CD14-positive monocyte (primary cell): ENCODE measurements around the gene THBS2. TPM values are rescaled to one million over a fixed set of nuclear protein-coding genes. Genes with fewer than 3 reads are reported as not detected.

Source experiments
- DNase-seq, 3 donors: peaks; one replicate each; pipeline ENCODE4 v3.0.0-alpha.2; 2011 to 2022
- H2AFZ ChIP-seq: 2 replicates; pipeline ENCODE4 v1.6.0; 2012; ENCODE audit warnings: mild to moderate bottlenecking, low read depth, low read length, inconsistent platforms; ENCODE audit not compliant: insufficient read depth, poor library complexity, severe bottlenecking
- H3K27ac ChIP-seq, 2 donors: 1 replicate in 1 of 2; 2 replicates in 1 of 2; pipeline ENCODE4 v1.5.1; 2012 to 2013; ENCODE audit warnings: low read length in 2 of 2, control low read depth in 1 of 2, inconsistent platforms in 1 of 2, low read depth in 1 of 2, mild to moderate bottlenecking in 1 of 2
- H3K27me3 ChIP-seq, 2 donors: one replicate each; pipeline versions ENCODE4 v1.6.0 to v1.6.1; 2011 to 2013; ENCODE audit warnings: low read length in 2 of 2; ENCODE audit not compliant: control insufficient read depth in 2 of 2, insufficient read depth in 2 of 2
- H3K36me3 ChIP-seq, 2 donors: replicated peaks in 1 of 2; 1 replicate in 1 of 2; 2 replicates in 1 of 2; pipeline versions ENCODE4 v1.5.1 to v1.6.1; 2012 to 2013; ENCODE audit warnings: low read length in 2 of 2, control low read depth in 1 of 2, inconsistent platforms in 1 of 2, mild to moderate bottlenecking in 1 of 2; ENCODE audit not compliant: insufficient read depth in 2 of 2, control insufficient read depth in 1 of 2
- H3K4me1 ChIP-seq, 2 donors: 1 replicate in 1 of 2; 2 replicates in 1 of 2; pipeline versions ENCODE4 v1.5.1 to v1.6.1; 2012 to 2013; ENCODE audit warnings: low read length in 2 of 2, control low read depth in 1 of 2, inconsistent platforms in 1 of 2, mild to moderate bottlenecking in 1 of 2, moderate library complexity in 1 of 2; ENCODE audit not compliant: insufficient read depth in 2 of 2, control insufficient read depth in 1 of 2
- H3K4me2 ChIP-seq: replicated peaks from 2 replicates; pipeline ENCODE3; 2012; ENCODE audit warnings: low read length, moderate library complexity, mild to moderate bottlenecking; ENCODE audit not compliant: poor library complexity, severe bottlenecking; ENCODE audit errors: extremely low read depth
- H3K4me3 ChIP-seq, 3 experiments: fragments of 200-600 bp in 1 of 3; sonication (generic) in 1 of 3; replicated peaks in 1 of 3; 1 replicate in 2 of 3; 2 replicates in 1 of 3; pipeline ENCODE4 v1.5.1; 2011 to 2013; ENCODE audit warnings: low read length in 3 of 3, mild to moderate bottlenecking in 3 of 3, control low read depth in 2 of 3, low read depth in 2 of 3, inconsistent platforms in 1 of 3, moderate library complexity in 1 of 3
- H3K79me2 ChIP-seq: 2 replicates; pipeline ENCODE4 v1.6.0; 2012; ENCODE audit warnings: mild to moderate bottlenecking, control low read depth, inconsistent platforms, low read length, moderate library complexity; ENCODE audit not compliant: insufficient read depth
- H3K9ac ChIP-seq: 2 replicates; pipeline ENCODE4 v1.6.0; 2017; ENCODE audit warnings: low read length, mild to moderate bottlenecking; ENCODE audit not compliant: insufficient read depth, poor library complexity, severe bottlenecking
- H3K9me3 ChIP-seq, 2 donors: replicated peaks in 1 of 2; 1 replicate in 1 of 2; 2 replicates in 1 of 2; pipeline versions ENCODE4 v1.5.1 to v1.6.1; 2012 to 2013; ENCODE audit warnings: low read length in 2 of 2, control low read depth in 1 of 2; ENCODE audit not compliant: control insufficient read depth in 1 of 2, insufficient read depth in 1 of 2
- H4K20me1 ChIP-seq: 2 replicates; pipeline ENCODE4 v1.6.0; 2012; ENCODE audit warnings: mild to moderate bottlenecking, low read length, control low read depth, moderate library complexity; ENCODE audit not compliant: insufficient read depth
- H3K27ac Mint-ChIP-seq, 7 donors: one replicate each; pipeline ENCODE4 v1.8.0; 2020; ENCODE audit warnings: mild to moderate bottlenecking in 7 of 7, mixed read lengths in 7 of 7, moderate library complexity in 6 of 7, inconsistent platforms in 2 of 7
- H3K27me3 Mint-ChIP-seq, 3 donors: one replicate each; pipeline ENCODE4 v1.8.0; 2021 to 2022; ENCODE audit warnings: low read depth in 3 of 3, mild to moderate bottlenecking in 3 of 3, mixed read lengths in 3 of 3, moderate library complexity in 3 of 3, inconsistent platforms in 1 of 3
- H3K36me3 Mint-ChIP-seq, 2 donors: one replicate each; pipeline ENCODE4 v1.8.0; 2020; ENCODE audit warnings: mixed read lengths in 2 of 2, inconsistent platforms in 1 of 2, mild to moderate bottlenecking in 1 of 2
- H3K4me1 Mint-ChIP-seq: one replicate; pipeline ENCODE4 v1.8.0; 2020; ENCODE audit warnings: mild to moderate bottlenecking, mixed read lengths
- H3K4me3 Mint-ChIP-seq, 2 donors: one replicate each; pipeline ENCODE4 v1.8.0; 2020; ENCODE audit warnings: mild to moderate bottlenecking in 2 of 2, mixed read lengths in 2 of 2, moderate library complexity in 1 of 2
- H3K9me3 Mint-ChIP-seq, 7 donors: one replicate each; pipeline ENCODE4 v1.8.0; 2020 to 2022; ENCODE audit warnings: mixed read lengths in 7 of 7, mild to moderate bottlenecking in 6 of 7, moderate library complexity in 6 of 7, inconsistent platforms in 2 of 7
- CTCF ChIP-seq: fragments of 200-600 bp; IDR thresholded peaks from one replicate; pipeline ENCODE4 v1.8.0; 2022; ENCODE audit warnings: antibody characterized with exemption, mild to moderate bottlenecking
- WGBS: methylation state at CpG from one replicate; pipeline ENCODE4 v1.1.5; 2013; ENCODE audit warnings: missing lambda C conversion rate; ENCODE audit not compliant: insufficient coverage; 5-methylcytosine and 5-hydroxymethylcytosine counted together
- intact Hi-C, 2 donors: fragments of 100-400 bp; cut with micrococcal nuclease; formaldehyde crosslinking; loops; one replicate each; pipeline versions ENCODE4 v1.15.0 to v1.15.1; 2023
- polyA plus RNA-seq, 3 donors: library from polyadenylated mRNA; depleted of rRNA in 1 of 3; unstranded in 2 of 3; stranded (reverse) in 1 of 3; fragments of 300-500 nt in 2 of 3; fragments of >200 nt in 1 of 3; fragmentation: Illumina TruSeq in 2 of 3; gene quantifications; 1 replicate in 2 of 3; 2 replicates in 1 of 3; pipeline ENCODE4 v1.2.3, GENCODE V29; 2012 to 2021

THBS2 gene
- polyA plus RNA-seq, 3 donors = 0.01 to 0.03 TPM; not detected in 1

- Mint-ChIP-seq H3K9me3 (peaks cover 0 to 12% (median 9%) of the 10 kb centered on the region in 7 donors), H3K27ac (no peak overlapping the region), H3K36me3 (no peaks in the 10 kb centered on the region), H3K4me1 (no peaks in the 10 kb centered on the region), H3K4me3 (no peak overlapping the region), H3K27me3 (peaks cover under 1 to 9% (median 9%) of the 10 kb centered on the region in 3 donors)
- no peaks in the 10 kb centered on the region for H3K4me1 ChIP-seq
- no peaks in the 10 kb centered on the region for H4K20me1 ChIP-seq
- H3K9me3 ChIP-seq = peaks cover 5 to 10% of the 10 kb centered on the region in 2 donors
- H3K79me2 ChIP-seq = no peaks in the 10 kb centered on the region
- no CpG with 5 or more reads among the region's 1 CpG for WGBS
- TF ChIP-seq CTCF = no peak
- no peak overlapping the region for H3K4me3 ChIP-seq
- H3K4me2 ChIP-seq = no peak overlapping the region
- DNase-seq = no peak
- H3K27me3 ChIP-seq = no peaks in the 10 kb centered on the region
- intact Hi-C loops = no loop called here
- no peak overlapping the region for H3K9ac ChIP-seq
- H2AFZ ChIP-seq = no peak overlapping the region
- no peaks in the 10 kb centered on the region for H3K36me3 ChIP-seq
- H3K27ac ChIP-seq = no peak overlapping the region
Measured at GRCh38 chr6:169243661-169244060, 10.0 kb downstream of the THBS2 start.

- Mint-ChIP-seq H3K9me3 (peaks cover 0 to 8% (median 4%) of the 10 kb centered on the region in 7 donors), H3K4me3 (no peak overlapping the region), H3K36me3 (no peaks in the 10 kb centered on the region), H3K4me1 (no peaks in the 10 kb centered on the region), H3K27ac (no peak overlapping the region), H3K27me3 (peaks cover 2 to 9% (median 8%) of the 10 kb centered on the region in 3 donors)
- no peak for DNase-seq
- H3K27me3 ChIP-seq = no peaks in the 10 kb centered on the region
- H2AFZ ChIP-seq = no peak overlapping the region
- no peak overlapping the region for H3K27ac ChIP-seq
- no peaks in the 10 kb centered on the region for H4K20me1 ChIP-seq
- intact Hi-C loops = no loop called here
- no peaks in the 10 kb centered on the region for H3K4me1 ChIP-seq
- no peaks in the 10 kb centered on the region for H3K79me2 ChIP-seq
- H3K9ac ChIP-seq = no peak overlapping the region
- TF ChIP-seq CTCF = no peak
- H3K4me3 ChIP-seq = no peak overlapping the region
- H3K9me3 ChIP-seq = peaks cover 0 to 6% of the 10 kb centered on the region in 2 donors
- WGBS = 94% methylated on average over 5 of the region's 11 CpGs
- H3K4me2 ChIP-seq = no peak overlapping the region
- no peaks in the 10 kb centered on the region for H3K36me3 ChIP-seq
Measured at GRCh38 chr6:169243186-169243585, 10.5 kb downstream of the THBS2 start.
